SK-N-SH (cell line): Measurements from ENCODE around the gene SH2B3.

Source experiments
- FOXJ3 ChIP-seq: sonication (generic); formaldehyde crosslinking; IDR thresholded peaks from 2 replicates; pipeline ENCODE4 v1.5.1; 2020; ENCODE audit warnings: mild to moderate bottlenecking, missing genetic modification reagents
- GABPA ChIP-seq: IDR thresholded peaks from 2 replicates; pipeline ENCODE4 v1.4.0; 2012; ENCODE audit warnings: low read depth, mild to moderate bottlenecking
- NFIC ChIP-seq: IDR thresholded peaks from 2 replicates; pipeline ENCODE4 v1.4.0; 2012; ENCODE audit warnings: borderline replicate concordance
- POLR2AphosphoS5 ChIP-seq: IDR thresholded peaks from 2 replicates; pipeline ENCODE4 v1.6.1; 2012; ENCODE audit warnings: low read depth, low read length
- RAD21 ChIP-seq: IDR thresholded peaks from 2 replicates; pipeline ENCODE4 v1.6.1; 2012; ENCODE audit warnings: mild to moderate bottlenecking, low read length
- SIN3A ChIP-seq: IDR thresholded peaks from 2 replicates; pipeline ENCODE4 v1.6.1; 2012; ENCODE audit warnings: low read depth, mild to moderate bottlenecking, low read length, moderate library complexity, borderline replicate concordance
- TF ChIP-seq, protein P1 (sequence below): IDR thresholded peaks from 2 replicates; pipeline ENCODE4 v1.6.1; 2012; ENCODE audit warnings: mild to moderate bottlenecking, low read depth, low read length, moderate library complexity
- TF ChIP-seq, protein P2 (sequence below): fragments of 200-600 bp; sonication (generic); IDR thresholded peaks from 2 replicates; pipeline ENCODE4 v1.6.1; 2017; ENCODE audit warnings: antibody characterized with exemption, mild to moderate bottlenecking, moderate library complexity

DNA sequence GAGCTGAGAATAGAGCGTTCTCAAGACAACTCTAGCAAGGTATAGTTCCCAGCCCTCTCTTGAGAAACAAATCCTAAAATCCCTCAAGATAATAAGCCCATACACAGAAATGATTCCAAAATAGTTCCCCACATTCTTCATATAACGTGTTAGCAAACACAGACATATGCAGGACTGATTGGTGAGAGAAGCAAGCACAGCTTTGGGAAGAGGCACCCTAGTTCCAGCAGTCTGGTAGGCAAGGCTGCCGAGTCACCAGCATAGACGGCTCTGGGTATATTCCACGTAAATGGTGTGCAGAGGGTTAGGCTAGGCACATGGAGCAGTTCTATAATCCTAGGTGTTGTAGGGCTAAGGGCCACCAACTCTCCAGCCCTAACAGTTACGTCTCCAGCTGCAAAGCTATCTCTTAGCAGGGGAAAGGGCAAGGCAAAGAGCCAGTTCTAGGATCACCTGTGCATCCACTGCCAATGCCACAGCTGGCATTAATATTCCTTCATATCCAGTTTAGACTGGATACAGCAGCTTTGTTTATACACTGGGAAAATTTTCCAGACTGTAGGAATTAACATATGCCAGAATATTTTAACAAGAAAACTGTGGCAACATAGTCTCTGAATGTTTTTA, 52.9 kb downstream of the SH2B3 start:
- TF ChIP-seq, protein P1, sequence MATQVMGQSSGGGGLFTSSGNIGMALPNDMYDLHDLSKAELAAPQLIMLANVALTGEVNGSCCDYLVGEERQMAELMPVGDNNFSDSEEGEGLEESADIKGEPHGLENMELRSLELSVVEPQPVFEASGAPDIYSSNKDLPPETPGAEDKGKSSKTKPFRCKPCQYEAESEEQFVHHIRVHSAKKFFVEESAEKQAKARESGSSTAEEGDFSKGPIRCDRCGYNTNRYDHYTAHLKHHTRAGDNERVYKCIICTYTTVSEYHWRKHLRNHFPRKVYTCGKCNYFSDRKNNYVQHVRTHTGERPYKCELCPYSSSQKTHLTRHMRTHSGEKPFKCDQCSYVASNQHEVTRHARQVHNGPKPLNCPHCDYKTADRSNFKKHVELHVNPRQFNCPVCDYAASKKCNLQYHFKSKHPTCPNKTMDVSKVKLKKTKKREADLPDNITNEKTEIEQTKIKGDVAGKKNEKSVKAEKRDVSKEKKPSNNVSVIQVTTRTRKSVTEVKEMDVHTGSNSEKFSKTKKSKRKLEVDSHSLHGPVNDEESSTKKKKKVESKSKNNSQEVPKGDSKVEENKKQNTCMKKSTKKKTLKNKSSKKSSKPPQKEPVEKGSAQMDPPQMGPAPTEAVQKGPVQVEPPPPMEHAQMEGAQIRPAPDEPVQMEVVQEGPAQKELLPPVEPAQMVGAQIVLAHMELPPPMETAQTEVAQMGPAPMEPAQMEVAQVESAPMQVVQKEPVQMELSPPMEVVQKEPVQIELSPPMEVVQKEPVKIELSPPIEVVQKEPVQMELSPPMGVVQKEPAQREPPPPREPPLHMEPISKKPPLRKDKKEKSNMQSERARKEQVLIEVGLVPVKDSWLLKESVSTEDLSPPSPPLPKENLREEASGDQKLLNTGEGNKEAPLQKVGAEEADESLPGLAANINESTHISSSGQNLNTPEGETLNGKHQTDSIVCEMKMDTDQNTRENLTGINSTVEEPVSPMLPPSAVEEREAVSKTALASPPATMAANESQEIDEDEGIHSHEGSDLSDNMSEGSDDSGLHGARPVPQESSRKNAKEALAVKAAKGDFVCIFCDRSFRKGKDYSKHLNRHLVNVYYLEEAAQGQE, result no peak
- TF ChIP-seq GABPA (no peak), SIN3A (no peak), RAD21 (no peak), FOXJ3 (no peak), POLR2AphosphoS5 (no peak), NFIC (no peak)
- TF ChIP-seq, protein P2, sequence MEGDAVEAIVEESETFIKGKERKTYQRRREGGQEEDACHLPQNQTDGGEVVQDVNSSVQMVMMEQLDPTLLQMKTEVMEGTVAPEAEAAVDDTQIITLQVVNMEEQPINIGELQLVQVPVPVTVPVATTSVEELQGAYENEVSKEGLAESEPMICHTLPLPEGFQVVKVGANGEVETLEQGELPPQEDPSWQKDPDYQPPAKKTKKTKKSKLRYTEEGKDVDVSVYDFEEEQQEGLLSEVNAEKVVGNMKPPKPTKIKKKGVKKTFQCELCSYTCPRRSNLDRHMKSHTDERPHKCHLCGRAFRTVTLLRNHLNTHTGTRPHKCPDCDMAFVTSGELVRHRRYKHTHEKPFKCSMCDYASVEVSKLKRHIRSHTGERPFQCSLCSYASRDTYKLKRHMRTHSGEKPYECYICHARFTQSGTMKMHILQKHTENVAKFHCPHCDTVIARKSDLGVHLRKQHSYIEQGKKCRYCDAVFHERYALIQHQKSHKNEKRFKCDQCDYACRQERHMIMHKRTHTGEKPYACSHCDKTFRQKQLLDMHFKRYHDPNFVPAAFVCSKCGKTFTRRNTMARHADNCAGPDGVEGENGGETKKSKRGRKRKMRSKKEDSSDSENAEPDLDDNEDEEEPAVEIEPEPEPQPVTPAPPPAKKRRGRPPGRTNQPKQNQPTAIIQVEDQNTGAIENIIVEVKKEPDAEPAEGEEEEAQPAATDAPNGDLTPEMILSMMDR, result no peak
